Activated gamma-delta T cell treated with Interleukin-2 at 50 U/mL for 16 hours (primary cell): ENCODE data around the gene ING4.
"Not testable (repeated sequence)": the region's sequence is repeated elsewhere in the genome, so short reads cannot be mapped to it uniquely, and the experiment has no call there.

Source experiments
- DNase-seq: peaks from one replicate; pipeline ENCODE4 v3.0.0-alpha.2; 2020

Gene ING4

GRCh38 chr12:6662906-6663742, at the start of gene ING4:
TSS of gene ING4 (minus strand) at chr12:6663119. CDS start at chr12:6663101, 18 bp downstream.
- peak; percentile 95 for DNase-seq

GRCh38 chr12:6708960-6709394, 46.1 kb upstream of the ING4 start:
- DNase-seq: no peak

- not testable (repeated sequence) for DNase-seq
Observed at GRCh38 chr12:6708351-6708750, 45.4 kb upstream of the ING4 start.

- DNase-seq: no peak
Observed at GRCh38 chr12:6703631-6704030, 40.7 kb upstream of the ING4 start.

GRCh38 chr12:6701078-6701768, 38.3 kb upstream of the ING4 start:
- DNase-seq: no peak

GRCh38 chr12:6700646-6701051, 37.7 kb upstream of the ING4 start, which contains the start of gene PIANP:
TSS of gene PIANP (minus strand) at chr12:6700815. CDS start at chr12:6698061, 2,754 bp downstream.
- peak; percentile 32 for DNase-seq

- DNase-seq: no peak
Observed at GRCh38 chr12:6699989-6700645, 37.2 kb upstream of the ING4 start.

- DNase-seq: no peak
Observed at GRCh38 chr12:6699259-6699988, 36.5 kb upstream of the ING4 start.

- no peak for DNase-seq
Observed at GRCh38 chr12:6698352-6699046, 35.6 kb upstream of the ING4 start.

- DNase-seq: no peak
Observed at GRCh38 chr12:6697584-6698351, 34.8 kb upstream of the ING4 start.

- no peak for DNase-seq
Observed at GRCh38 chr12:6696690-6697583, 34.0 kb upstream of the ING4 start.

- DNase-seq: no peak
Observed at GRCh38 chr12:6695313-6696045, 32.6 kb upstream of the ING4 start.

GRCh38 chr12:6694701-6695100, 31.8 kb upstream of the ING4 start:
- DNase-seq: no peak

- DNase-seq: no peak
Observed at GRCh38 chr12:6693832-6694355, 31.0 kb upstream of the ING4 start.

- DNase-seq: no peak
Observed at GRCh38 chr12:6692888-6693287, 30.0 kb upstream of the ING4 start.

GRCh38 chr12:6691473-6691872, 28.6 kb upstream of the ING4 start:
- no peak for DNase-seq

- DNase-seq: peak; percentile 95
Observed at GRCh38 chr12:6688999-6689882, 26.3 kb upstream of the ING4 start, which contains the start of gene ZNF384. TSS of gene ZNF384 (minus strand) at chr12:6689375. CDS start at chr12:6679520, 9,855 bp downstream.

- DNase-seq: peak; percentile 44
Observed at GRCh38 chr12:6688543-6688998, 25.7 kb upstream of the ING4 start.
